HEK293 (cell line): ENCODE data around the gene ASIC4.

Experiments
- AEBP2 ChIP-seq: fragments of 450-650 bp; formaldehyde crosslinking; IDR thresholded peaks from 2 replicates; pipeline ENCODE4 v1.5.1; 2016; ENCODE audit warnings: missing biosample characterization, missing genetic modification characterization, borderline replicate concordance
- BCL11B ChIP-seq: fragments of 450-650 bp; formaldehyde crosslinking; IDR thresholded peaks from 2 replicates; pipeline ENCODE4 v1.5.1; 2016; ENCODE audit warnings: low read depth, missing biosample characterization, missing genetic modification characterization
- CTCF ChIP-seq: fragments of 450-650 bp; formaldehyde crosslinking; IDR thresholded peaks from 2 replicates; pipeline ENCODE4 v1.5.1; 2016; ENCODE audit warnings: missing biosample characterization, missing genetic modification characterization
- GLI2 ChIP-seq: fragments of 450-650 bp; formaldehyde crosslinking; IDR thresholded peaks from 2 replicates; pipeline ENCODE4; 2017; ENCODE audit warnings: missing biosample characterization, missing genetic modification characterization, low read depth, borderline replicate concordance
- GLI4 ChIP-seq: fragments of 450-650 bp; formaldehyde crosslinking; IDR thresholded peaks from 2 replicates; pipeline ENCODE4 v1.5.1; 2016; ENCODE audit warnings: missing biosample characterization, missing genetic modification characterization
- GLIS2 ChIP-seq: fragments of 450-650 bp; formaldehyde crosslinking; IDR thresholded peaks from 2 replicates; pipeline ENCODE4 v1.5.1; 2016; ENCODE audit warnings: missing biosample characterization, missing genetic modification characterization
- MEIS1 ChIP-seq: sonication (generic); formaldehyde crosslinking; IDR thresholded peaks from 2 replicates; pipeline ENCODE4 v1.8.1; 2022; ENCODE audit warnings: missing genetic modification reagents, mild to moderate bottlenecking, borderline replicate concordance
- RBAK ChIP-seq: fragments of 450-650 bp; formaldehyde crosslinking; IDR thresholded peaks from 2 replicates; pipeline ENCODE4 v1.5.1; 2016; ENCODE audit warnings: missing biosample characterization, missing genetic modification characterization
- SCRT1 ChIP-seq: fragments of 450-650 bp; formaldehyde crosslinking; IDR thresholded peaks from 2 replicates; pipeline ENCODE4 v1.5.1; 2016; ENCODE audit warnings: missing biosample characterization, missing genetic modification characterization, borderline replicate concordance
- SETDB1 ChIP-seq: IDR thresholded peaks from one replicate; pipeline ENCODE4 v1.6.1; 2017; ENCODE audit warnings: mild to moderate bottlenecking, low read length, moderate library complexity, mixed read lengths; ENCODE audit not compliant: insufficient read length
- SP7 ChIP-seq: fragments of 450-650 bp; formaldehyde crosslinking; IDR thresholded peaks from 2 replicates; pipeline ENCODE4 v1.5.1; 2016; ENCODE audit warnings: missing biosample characterization, missing genetic modification characterization
- ZBTB44 ChIP-seq: fragments of 450-650 bp; IDR thresholded peaks from 2 replicates; pipeline ENCODE4 v1.5.1; 2018; ENCODE audit warnings: missing biosample characterization, mild to moderate bottlenecking, missing genetic modification characterization
- ZNF138 ChIP-seq: fragments of 450-650 bp; formaldehyde crosslinking; IDR thresholded peaks from 2 replicates; pipeline ENCODE4 v1.5.1; 2016; ENCODE audit warnings: missing biosample characterization, missing genetic modification characterization, borderline replicate concordance
- ZNF174 ChIP-seq: fragments of 450-650 bp; formaldehyde crosslinking; IDR thresholded peaks from 2 replicates; pipeline ENCODE4 v1.5.0; 2017; ENCODE audit warnings: missing biosample characterization, mild to moderate bottlenecking, missing genetic modification characterization
- ZNF19 ChIP-seq: fragments of 450-650 bp; formaldehyde crosslinking; IDR thresholded peaks from 2 replicates; pipeline ENCODE4; 2016; ENCODE audit warnings: missing biosample characterization, missing genetic modification characterization, low read depth
- ZNF211 ChIP-seq: fragments of 450-650 bp; formaldehyde crosslinking; IDR thresholded peaks from 2 replicates; pipeline ENCODE4 v1.5.1; 2016; ENCODE audit warnings: low read depth, missing biosample characterization, missing genetic modification characterization
- ZNF23 ChIP-seq: fragments of 450-650 bp; formaldehyde crosslinking; IDR thresholded peaks from 2 replicates; pipeline ENCODE4 v1.5.1; 2016; ENCODE audit warnings: missing biosample characterization, missing genetic modification characterization, borderline replicate concordance
- ZNF362 ChIP-seq: fragments of 450-650 bp; formaldehyde crosslinking; IDR thresholded peaks from 2 replicates; pipeline ENCODE4 v1.5.1; 2016; ENCODE audit warnings: missing biosample characterization, missing genetic modification characterization
- ZNF391 ChIP-seq: fragments of 450-650 bp; formaldehyde crosslinking; IDR thresholded peaks from 2 replicates; pipeline ENCODE4 v1.5.1; 2016; ENCODE audit warnings: low read depth, missing biosample characterization, missing genetic modification characterization, borderline replicate concordance
- ZNF473 ChIP-seq: fragments of 450-650 bp; formaldehyde crosslinking; IDR thresholded peaks from 2 replicates; pipeline ENCODE4 v1.5.1; 2017; ENCODE audit warnings: missing biosample characterization, missing genetic modification characterization
- ZNF548 ChIP-seq: fragments of 450-650 bp; formaldehyde crosslinking; IDR thresholded peaks from 2 replicates; pipeline ENCODE4 v1.5.1; 2016; ENCODE audit warnings: missing biosample characterization, missing genetic modification characterization
- ZNF549 ChIP-seq: fragments of 450-650 bp; IDR thresholded peaks from 2 replicates; pipeline ENCODE4 v1.5.1; 2018; ENCODE audit warnings: missing biosample characterization, missing genetic modification characterization, mild to moderate bottlenecking, inconsistent platforms, moderate library complexity
- ZNF670 ChIP-seq: fragments of 450-650 bp; formaldehyde crosslinking; IDR thresholded peaks from 2 replicates; pipeline ENCODE4 v1.5.1; 2016; ENCODE audit warnings: missing biosample characterization, missing genetic modification characterization, low read depth
- ZNF677 ChIP-seq: fragments of 450-650 bp; IDR thresholded peaks from 2 replicates; pipeline ENCODE4 v1.5.0; 2018; ENCODE audit warnings: missing biosample characterization, mild to moderate bottlenecking, missing genetic modification characterization, moderate library complexity
- ZNF692 ChIP-seq: fragments of 450-650 bp; formaldehyde crosslinking; IDR thresholded peaks from 2 replicates; pipeline ENCODE4 v1.5.1; 2016; ENCODE audit warnings: missing biosample characterization, missing genetic modification characterization
- ZNF785 ChIP-seq: fragments of 450-650 bp; formaldehyde crosslinking; IDR thresholded peaks from 2 replicates; pipeline ENCODE4 v1.5.1; 2016; ENCODE audit warnings: missing biosample characterization, missing genetic modification characterization
- ZNF791 ChIP-seq: fragments of 450-650 bp; formaldehyde crosslinking; IDR thresholded peaks from 2 replicates; pipeline ENCODE4 v1.5.1; 2016; ENCODE audit warnings: missing biosample characterization, missing genetic modification characterization
- ZSCAN23 ChIP-seq: fragments of 450-650 bp; formaldehyde crosslinking; IDR thresholded peaks from 2 replicates; pipeline ENCODE4 v1.5.1; 2016; ENCODE audit warnings: missing biosample characterization, missing genetic modification characterization
- ZSCAN4 ChIP-seq: fragments of 450-650 bp; formaldehyde crosslinking; IDR thresholded peaks from 2 replicates; pipeline ENCODE4 v1.5.1; 2017; ENCODE audit warnings: missing biosample characterization, missing genetic modification characterization
- TF ChIP-seq, protein P1 (sequence below): fragments of 450-650 bp; formaldehyde crosslinking; IDR thresholded peaks from 2 replicates; pipeline ENCODE4 v1.5.1; 2016; ENCODE audit warnings: missing biosample characterization, missing genetic modification characterization

The ASIC4 gene

DNA sequence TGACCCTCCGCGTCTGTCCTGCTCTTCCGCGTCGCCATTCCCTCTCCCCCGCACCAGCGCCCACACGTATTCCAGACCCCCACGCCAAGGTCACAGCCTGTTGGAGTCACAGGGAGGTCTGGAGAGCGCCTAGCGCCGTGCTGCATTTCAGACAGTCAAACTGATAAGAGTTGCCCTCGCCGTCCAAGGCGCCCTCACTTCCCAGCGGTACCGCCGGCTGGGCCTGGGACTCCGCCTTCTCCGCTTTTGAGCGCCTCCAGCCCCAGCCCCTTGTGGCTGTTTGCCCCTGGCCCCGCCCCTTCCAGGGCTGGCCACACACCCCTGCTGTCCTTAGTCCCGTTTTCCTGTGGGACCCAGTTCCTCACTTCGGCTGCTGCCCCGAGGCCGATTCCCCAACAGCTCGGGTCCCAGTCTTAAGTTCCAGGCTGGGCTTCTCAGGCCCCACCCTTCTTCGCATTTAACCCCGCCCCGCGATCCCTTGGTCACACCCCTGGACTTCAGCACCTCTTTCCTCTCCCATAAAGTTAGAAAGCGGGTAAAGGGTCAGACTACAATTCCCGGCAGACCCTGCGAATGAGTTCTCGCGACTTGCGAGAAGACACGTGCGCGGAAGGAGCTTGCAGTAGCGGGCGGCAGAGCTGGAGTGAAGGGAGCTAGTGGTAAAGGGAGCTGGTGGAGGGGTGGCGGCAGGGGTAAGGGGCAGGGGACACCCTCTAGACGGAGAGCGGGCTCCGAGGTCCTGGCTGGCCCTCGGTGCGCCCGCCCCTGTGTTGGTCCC, 15.8 kb upstream of the ASIC4 start, which contains the start of gene GMPPA (continued):
- TF ChIP-seq ZNF391 (tag by site-specific recombination) (no peak), CTCF (peak; percentile 28; the same call in 1 of the 2 replicates), SETDB1 (no peak), ZNF785 (tag by site-specific recombination) (no peak), SP7 (0 out of 2 replicates have a peak, but pooled peaks have one; percentile 13), RBAK (tag by site-specific recombination) (no peak), SCRT1 (tag by site-specific recombination) (no peak), ZNF138 (tag by site-specific recombination) (no peak), ZNF677 (tag by site-specific recombination) (no peak), ZNF23 (tag by site-specific recombination) (no peak), ZNF174 (no peak), GLI4 (tag by site-specific recombination) (no peak), GLI2 (tag by site-specific recombination) (no peak), ZNF692 (peak; percentile 97), ZSCAN23 (tag by site-specific recombination) (no peak), ZNF548 (tag by site-specific recombination) (no peak), MEIS1 (no peak), ZNF670 (tag by site-specific recombination) (no peak), ZNF549 (tag by site-specific recombination) (no peak), ZBTB44 (no peak), ZSCAN4 (no peak), ZNF791 (no peak), BCL11B (tag by site-specific recombination) (no peak), ZNF473 (tag by site-specific recombination) (no peak), ZNF362 (tag by site-specific recombination) (no peak), ZNF19 (tag by site-specific recombination) (no peak), ZNF211 (tag by site-specific recombination) (no peak), AEBP2 (tag by site-specific recombination) (no peak), GLIS2 (tag by site-specific recombination) (peak; percentile 43)
- TF ChIP-seq, protein P1, sequence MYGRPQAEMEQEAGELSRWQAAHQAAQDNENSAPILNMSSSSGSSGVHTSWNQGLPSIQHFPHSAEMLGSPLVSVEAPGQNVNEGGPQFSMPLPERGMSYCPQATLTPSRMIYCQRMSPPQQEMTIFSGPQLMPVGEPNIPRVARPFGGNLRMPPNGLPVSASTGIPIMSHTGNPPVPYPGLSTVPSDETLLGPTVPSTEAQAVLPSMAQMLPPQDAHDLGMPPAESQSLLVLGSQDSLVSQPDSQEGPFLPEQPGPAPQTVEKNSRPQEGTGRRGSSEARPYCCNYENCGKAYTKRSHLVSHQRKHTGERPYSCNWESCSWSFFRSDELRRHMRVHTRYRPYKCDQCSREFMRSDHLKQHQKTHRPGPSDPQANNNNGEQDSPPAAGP (tag by site-specific recombination): no peak
